Hypothalamus (tissue), 51 donors: Measurements from ENCODE around the gene GORASP1.
A peak's percentile ranks its signal among the peaks of the same experiment; 100 is the strongest.

ENCODE experiments used
- DNase-seq, 51 donors: peaks; one replicate each; lab custom pipeline; 2025; lab: John Stamatoyannopoulos, UW

Gene GORASP1

DNA sequence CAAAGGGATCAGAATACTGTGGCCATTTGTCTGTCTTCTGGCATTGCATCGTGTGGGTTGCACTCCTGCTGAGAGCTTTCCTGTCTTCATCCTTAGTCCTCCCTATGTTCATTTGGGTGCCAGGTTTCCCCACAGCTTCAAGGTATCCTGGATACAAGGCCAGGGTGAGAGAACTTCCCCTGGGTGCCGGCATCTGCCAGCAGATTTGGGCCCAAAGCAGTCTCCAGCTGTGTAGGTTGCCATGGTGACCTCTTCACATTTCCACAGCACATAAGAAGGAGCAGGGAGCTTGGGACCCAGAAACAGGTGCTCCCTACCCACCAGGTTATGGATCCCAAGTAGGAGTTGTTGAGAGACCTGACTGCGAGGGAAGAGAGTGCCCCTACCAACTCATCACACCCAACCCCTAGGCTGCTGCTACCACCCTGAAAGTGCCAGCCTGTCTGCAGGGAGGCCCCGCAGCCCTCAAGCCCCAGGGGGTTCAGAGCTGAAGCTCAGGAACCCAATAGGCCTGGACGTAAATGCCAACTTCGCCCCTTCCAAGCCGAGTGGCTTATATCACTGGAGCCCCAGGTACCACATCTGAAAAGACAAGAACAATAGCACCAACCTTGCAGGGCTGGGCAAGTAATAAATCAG, 20.0 kb upstream of the GORASP1 start:
- DNase-seq, result peak in 1 of 51 donors; percentile 14

DNA sequence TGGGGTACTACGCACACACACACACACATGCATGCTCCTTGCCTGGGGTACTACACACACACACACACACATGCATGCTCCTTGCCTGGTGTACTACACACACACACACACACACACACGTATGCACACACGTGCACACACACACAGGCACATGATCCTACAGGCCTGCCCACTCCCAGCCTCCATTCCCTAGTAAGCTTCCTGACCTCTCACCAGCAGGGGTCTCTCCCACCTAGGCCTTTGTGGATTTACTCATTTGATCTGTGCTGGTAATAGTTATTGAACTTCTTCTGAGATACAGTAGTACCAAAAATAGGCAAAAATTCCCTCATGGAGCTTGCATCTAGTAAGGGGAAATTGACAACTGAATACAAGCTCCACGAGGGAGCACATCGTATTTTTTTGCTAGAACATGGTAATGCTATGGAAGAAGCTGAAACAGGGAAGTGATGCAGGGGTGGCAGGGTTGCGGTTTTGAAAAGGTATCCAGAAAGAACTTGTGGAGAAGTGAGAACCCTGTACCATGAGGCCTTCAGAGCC, 19.2 kb upstream of the GORASP1 start:
- peak in 11 of 51 donors; percentile 10 to 57 (median 34) for DNase-seq

DNA sequence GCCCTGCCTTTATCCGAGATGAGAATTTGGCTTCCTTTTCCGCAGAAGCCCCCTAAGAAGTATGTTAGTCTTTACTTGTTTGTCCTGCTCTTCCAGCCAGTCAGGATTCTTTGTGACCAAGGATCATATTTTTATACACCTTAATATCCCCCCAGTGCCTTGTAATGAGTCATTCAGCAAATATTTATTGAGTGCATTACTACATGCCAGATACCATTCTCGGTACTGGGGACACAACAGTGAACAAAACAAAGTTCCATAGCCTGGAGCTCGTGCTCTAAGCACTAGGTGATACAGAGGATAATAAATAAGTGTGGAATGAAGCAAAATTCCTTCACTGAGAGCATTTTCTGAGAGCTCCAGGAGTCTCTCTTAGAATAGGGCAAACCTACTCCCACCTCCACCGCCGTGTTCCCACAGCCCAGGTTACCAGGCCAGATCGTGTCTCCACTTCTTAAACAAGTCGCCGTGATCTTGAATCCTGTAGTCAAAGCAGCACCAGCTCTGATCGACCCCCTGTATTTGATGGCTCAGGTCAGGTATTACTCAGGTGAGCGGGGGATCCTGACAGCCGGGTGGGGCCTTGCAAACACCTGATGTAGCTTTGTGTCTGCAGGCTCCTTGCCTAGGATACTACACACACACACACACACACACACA, 18.5 kb upstream of the GORASP1 start:
- DNase-seq, result no peak

DNA sequence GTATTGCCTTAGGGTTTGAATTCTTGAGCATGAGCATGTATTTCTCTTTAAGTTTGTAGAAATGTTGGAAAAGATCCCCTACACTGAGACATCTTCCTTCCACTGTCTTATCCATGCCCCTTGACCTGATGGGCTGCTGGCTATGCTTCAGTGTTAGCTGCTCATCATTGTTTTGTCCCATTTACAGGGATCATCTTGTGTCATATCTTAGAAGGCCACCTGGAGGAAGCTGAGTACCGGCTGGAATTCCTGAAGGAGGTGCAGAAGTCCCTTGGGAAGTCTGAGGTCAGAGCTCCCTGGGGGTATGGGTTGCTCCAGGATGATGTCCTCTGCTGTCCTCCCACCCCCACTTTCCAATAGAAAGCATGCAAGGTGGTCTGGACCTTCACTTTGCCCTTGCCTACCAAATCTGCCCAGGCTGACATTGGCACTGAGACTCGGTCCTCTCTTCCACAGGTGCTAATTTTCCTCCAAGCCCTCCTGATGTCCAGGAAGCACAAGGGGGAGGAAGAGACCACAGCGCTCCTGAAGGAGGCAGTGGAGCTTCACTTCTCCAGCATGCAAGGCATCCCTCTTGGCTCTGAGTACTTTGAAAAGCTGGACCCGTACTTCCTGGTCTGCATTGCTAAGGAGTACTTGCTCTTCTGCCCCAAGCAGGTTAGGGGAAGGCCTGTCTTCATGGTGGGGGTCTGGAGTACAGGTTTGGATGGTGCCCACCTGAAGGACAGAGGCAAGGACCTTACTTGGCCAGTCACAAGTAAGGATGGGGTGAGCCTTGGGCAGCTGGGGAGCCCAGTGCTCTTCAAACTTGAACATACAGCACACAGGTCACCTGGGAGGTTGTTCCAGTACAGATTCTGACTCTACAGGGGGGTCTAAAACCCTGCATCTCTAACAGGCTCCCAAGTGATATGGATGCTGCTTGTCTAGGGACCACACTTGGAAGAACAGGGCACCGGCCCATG, 17.7 kb upstream of the GORASP1 start:
- DNase-seq, result no peak

DNA sequence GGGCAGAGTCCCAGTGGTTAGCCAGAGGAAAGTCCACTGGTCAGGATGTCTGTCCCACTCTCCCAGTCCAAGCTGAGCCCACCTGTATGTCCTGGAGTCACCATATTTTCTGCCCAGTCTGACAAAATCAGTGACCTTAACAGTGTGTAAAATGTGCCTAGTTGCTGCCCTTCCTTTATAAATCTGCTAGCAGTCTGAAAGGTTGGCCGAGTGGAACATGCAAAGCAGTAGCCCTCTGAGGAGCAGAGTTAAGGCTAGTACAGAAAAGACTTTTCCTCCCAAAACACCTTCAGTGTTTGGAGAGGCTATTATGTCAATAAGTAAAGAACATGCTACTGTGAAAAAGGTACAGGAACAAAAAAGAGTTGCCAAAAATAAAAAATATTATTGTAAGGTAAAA, 15.4 kb upstream of the GORASP1 start:
- no peak for DNase-seq

DNA sequence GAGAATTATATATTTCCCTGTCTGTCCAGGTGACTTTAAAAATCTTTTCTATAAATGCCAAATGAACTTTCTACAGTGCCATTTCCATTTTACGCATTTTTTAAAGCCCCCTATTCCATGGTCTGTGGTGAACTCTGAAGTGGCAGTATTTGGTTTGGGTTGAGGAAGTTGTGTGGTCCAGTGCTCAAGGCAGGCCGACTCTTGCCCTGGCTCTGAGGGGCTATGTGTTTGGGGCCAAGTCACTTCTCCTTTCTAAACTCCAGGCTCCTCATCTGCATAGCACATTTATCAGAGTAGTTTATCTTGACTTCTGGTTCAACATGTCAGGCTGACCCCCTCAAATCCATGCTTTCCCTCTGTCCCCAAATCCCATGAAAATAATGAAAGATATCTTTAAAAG, 14.2 kb upstream of the GORASP1 start:
- DNase-seq, result no peak

DNA sequence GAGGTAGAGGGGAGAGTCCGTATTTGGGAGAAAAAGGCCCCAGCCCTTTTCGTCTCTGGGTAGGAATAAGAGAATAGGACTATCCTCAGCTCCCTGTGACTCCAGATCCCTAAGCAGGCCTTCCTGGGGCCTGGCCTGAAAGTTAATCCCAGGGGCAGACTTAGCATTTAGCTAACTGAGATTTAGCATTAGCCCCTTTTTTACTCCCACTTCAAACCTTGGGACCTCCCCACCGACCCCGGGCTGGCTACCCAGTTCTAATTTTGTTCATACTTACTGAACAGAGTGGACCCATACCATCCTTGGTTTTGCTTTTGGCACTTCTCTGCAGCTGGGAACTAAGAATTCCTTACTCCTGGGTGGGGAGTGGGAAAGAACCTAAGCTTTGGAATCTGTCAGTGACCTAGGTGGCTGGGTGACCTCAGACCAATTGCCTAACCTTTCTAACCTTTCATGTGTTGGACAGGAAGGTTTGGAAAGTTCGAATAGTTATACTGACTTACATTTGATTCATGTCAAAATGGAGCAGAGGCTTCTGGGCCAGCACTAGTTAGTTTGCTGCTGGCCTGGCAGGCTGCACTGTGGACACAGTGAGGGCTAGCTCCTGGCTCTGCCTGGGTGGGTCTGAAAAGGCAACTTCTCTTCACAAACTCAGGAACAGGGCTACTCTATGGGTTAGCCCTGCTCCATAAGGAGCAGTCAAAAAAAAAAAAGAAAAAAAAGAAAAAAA, 11.7 kb upstream of the GORASP1 start:
- no peak for DNase-seq

DNA sequence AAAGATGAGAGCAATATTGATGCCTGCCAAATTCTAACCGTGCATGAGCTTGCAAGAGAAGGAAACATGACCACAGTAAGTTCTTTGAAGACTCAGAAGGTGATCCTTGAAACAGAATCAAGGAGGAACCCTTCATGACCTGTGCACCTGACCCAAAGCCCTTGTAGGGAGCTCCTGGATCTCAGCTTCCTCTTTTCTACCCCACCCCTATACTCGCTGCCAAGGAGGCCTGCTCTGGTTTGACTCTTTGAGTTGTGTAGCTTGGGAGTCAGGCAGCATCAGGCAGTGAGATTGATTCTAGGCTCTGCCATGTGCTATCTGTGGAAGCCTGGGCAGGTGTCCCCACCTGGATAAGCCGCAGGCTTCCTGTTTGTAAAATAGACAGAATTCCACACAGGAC, 10.7 kb upstream of the GORASP1 start:
- DNase-seq, result no peak

DNA sequence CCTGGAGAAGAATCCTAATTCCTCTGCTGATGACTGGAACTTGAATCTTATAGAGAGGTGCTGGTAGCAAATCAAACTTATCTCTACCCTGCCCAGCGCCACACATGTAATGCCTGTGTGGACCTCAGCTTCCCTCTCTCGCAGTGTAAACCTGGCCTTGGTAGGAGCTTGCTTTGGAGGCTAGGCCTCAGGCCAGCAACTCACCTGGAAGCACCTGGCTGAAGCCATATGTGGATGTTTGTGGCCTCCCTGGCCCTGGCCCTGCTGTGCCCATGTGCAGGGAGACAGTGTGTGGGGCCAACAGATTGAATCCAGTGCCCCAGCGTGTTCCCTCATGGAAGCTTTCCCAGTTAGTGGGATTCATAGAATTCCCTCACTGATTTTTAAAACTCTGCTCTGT, 8.4 kb upstream of the GORASP1 start:
- no peak for DNase-seq

DNA sequence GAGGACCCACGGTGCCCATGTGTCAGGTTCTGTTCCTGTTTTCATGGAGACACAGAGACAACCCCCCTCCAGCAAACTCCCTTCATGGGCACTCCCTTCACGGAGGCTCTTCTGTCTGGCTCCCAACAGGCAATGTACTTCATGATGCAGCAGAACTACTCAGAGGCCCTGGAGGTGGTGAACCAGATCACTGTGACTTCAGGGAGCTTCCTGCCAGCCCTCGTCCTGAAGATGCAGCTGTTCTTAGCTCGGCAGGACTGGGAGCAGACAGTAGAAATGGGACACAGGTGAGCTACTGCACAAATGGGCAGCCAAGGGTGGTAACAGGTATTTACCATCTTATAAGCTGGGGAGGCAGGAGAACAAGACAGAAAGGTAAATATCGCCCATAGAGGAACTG, 7.0 kb upstream of the GORASP1 start:
- no peak for DNase-seq

DNA sequence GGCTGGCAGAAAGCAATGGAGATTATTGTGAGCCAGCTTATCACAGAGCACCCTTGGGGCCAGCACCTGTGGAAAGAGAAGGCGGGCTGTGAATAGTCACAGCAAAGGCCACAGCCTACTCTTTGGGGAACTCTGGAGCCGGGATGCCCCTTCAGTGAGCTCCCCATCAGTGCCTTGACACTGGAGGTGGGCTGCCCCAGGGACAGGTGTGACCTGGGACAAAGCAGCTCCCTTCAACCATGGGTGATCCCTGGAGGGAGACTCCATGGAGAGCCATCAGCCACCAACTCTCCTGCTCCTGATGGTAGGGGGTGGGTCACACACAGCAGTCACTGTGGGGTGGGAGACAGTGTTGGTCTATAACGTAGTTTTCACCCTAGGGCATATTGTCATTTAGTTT, 5.9 kb upstream of the GORASP1 start:
- DNase-seq, result no peak

DNA sequence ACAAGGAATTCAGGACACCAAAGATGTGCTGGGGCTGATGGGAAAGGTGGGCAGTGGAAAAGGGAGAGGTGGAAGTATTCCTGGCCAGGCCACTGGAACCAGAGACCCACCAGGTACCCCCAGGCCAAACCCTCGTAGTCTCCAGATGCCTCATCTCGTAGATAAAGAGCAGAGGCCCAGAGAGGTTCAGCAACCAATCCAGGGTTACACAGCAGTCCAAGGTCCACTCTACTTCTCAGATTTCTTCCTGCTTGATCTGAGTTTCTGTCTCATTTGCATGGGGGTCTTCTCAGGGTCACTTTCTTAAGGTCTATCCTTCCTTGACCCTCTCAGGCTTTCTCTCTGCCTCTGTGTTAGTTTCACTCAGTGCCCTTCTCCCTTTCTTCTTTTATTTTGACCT, 5.1 kb upstream of the GORASP1 start:
- DNase-seq, result no peak

DNA sequence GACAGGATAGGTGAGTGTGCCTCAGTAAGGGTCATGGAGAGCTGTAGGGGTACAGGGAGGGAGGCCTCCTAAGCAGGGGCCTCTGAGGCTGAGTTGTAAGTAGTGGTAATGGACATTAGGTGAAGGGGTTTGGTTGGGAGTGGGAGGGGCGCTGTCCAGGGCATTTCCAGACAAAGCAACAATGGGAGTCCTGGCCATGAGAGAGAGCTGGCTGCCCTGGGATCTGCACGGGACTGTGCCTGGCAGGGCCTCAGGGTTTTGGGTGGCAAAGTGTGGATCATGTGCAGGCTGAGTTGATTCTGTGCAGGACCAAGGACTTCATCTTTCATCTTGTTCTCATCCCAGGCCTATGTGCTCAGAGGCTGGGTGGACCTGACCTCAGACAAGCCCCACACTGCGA, 4.7 kb upstream of the GORASP1 start:
- no peak for DNase-seq

DNA sequence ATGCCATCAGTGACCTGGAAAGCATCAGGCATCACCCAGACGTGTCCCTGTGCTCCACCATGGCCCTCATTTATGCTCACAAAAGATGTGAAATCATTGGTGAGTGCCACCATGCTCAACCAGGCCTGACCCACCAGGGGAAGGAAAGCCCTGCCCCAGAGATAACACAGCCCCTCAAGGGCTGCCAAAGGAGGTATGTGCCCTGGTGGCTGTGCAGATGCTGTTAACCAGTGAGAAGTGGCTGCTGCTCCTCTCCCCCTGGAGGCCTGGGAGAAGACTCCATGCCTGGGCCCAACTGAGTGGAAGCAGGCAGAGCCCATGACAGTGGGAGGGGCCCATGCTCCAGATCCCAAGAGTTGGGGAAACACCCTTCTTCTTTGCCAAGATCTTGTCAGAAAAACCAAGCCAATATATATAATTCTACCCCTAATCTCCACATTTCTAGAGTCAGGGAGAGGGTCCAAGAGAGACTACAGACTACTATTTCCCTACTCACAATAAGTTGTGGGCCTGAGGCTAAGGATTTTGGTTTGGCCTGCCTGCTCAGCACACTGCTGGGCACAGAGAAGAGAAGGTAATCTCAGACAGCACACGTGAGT, 2.7 kb upstream of the GORASP1 start:
- no peak for DNase-seq

DNA sequence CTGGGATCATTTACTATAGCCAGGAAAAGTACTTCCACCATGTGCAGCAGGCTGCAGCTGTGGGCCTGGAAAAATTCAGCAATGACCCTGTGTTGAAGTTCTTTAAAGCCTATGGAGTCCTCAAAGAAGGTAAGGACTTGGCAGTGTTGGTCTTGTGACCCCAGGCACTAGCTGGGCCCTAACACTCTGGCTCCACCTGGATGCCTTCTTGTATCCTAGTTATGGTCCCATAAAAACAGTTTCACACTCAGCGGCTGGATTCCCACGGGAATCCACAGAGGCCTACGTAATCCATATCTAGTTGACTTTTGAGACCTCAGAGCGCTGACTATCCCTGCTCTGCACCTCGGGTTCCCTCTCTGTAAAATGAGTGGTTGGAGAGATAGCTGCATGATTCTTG, 1.7 kb upstream of the GORASP1 start:
- no peak for DNase-seq

DNA sequence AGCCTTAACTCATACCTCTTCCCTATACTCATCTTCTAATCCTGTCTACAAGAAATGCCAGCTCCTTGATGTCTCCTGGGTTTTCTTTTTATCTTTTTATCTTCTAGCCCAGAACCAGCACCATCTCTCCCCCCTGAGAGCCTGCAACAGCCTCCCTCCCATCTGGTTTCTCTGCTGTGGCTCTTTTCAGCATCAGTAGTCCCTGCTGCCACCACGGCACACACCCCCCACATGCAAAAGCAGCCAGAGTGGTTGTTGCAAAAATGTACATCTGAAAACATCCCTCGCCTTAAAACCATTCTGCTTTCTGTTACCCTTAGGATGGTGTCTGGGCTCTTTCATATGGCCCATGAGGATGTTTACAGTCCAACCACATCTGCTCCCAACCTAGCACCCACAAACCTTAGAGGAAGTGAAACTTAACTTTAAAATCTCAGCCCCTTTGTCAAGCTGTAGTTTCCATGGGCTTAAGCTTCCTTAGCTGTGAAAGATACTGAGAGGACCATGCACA, 828 bp upstream of the GORASP1 start:
- peak in 2 of 51 donors; percentile 48 to 70 for DNase-seq

DNA sequence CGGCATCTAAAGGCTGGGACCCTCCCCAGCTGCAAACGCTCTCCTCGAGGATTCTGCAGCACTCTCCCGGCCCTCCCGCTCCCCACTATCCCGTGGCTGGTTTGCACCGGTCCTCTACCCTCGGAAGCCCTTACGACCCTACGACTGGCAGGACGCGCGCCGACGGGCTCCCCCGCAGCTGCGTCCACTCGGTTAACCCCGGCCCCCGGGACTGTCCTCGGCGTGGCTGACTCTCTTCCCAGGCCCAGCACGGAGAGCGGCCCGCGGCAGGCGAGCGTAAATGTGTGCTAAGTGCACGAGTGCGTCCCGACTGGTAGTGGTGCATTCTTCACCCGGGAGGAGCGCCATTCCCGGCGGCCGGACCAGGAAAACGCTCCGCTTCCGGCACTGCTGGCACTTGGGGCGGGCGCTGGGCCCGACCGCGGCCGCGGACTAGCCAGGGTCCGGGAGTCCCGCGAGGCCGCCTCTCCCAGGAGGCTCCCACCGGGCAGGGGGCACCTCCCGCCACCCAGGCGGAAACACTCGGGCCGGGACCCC, 508 bp downstream of the GORASP1 start:
- DNase-seq, result peak in 24 of 51 donors; percentile 34 to 77 (median 66)

DNA sequence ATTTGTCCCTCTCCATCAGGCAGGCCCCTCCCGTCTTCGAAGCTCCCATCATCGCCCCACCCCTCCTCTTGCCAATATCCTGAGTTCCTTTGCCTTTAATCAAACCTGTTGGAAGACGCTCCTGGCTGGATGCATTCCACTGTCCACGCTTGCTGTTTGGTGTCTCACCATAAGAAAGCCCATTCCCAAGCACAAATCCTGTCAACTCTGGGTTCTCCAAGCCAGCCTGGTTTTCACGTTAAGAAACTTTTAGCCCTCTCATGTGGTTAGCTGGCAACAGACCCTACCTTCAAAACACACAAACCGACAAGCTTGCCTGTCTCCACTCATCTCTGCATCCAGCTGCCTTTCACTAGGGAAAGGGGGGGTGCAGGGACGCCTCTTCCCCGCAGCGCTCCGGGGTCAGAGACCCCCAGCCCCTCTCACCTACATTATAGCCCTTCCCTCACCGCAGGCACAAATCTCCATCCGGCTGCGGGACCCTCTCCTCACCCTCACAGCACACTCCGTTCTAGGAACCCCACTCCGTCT, 1.1 kb downstream of the GORASP1 start:
- peak in 1 of 51 donors; percentile 50 for DNase-seq

DNA sequence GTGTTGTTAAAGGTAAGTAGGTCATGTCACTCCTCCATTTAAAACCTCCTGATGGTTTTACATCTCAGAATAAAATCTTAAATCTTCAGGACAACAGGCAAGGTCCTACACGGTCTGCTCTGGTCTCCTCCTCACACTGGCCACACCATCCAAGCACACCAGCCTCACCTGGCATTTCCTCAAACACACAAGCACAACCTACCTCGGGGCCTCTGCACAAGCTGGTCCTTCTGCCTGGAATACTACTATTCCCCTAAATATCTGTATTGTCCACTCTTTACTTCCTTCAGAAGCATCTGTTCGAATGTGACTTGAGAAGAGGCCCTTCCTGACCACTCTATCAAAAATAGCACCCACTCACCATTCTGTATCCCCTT, 1.8 kb downstream of the GORASP1 start:
- DNase-seq, result no peak
